ENCODE data around the gene PRDX5. TPM values are rescaled to one million over a fixed set of nuclear protein-coding genes. Genes with fewer than 3 reads are reported as not detected.

The PRDX5 gene
- total RNA-seq, 1 experiment from 2014 or later: 274 TPM

- CTCF ChIA-PET: interaction anchor here (0.5 to 9.9 kb wide), 8 partner anchors 12 to 139 kb away, joined by 3 to 96 read pairs (median 4); partner anchors contain the start of gene CATSPERZ
- peak; percentile 94 for DNase-seq (ENCODE audit: unreplicated experiment)
- H3K27me3 Mint-ChIP-seq (ENCODE audit: insufficient read depth, unreplicated experiment): no peaks in the 10 kb centered on the region
- peak within 1 kb of the TSS; percentile 84 for H3K27ac Mint-ChIP-seq (ENCODE audit: low read depth, unreplicated experiment)
- BruUV-seq (replicated peaks): TSS peak; percentile 61
- no peaks in the 10 kb centered on the region for H3K9me3 Mint-ChIP-seq (ENCODE audit: unreplicated experiment)
- H3K36me3 Mint-ChIP-seq (ENCODE audit: insufficient read depth, unreplicated experiment): peaks cover 39% of the 10 kb centered on the region
- peak within 1 kb of the TSS; percentile 76 for H3K4me3 Mint-ChIP-seq (ENCODE audit: unreplicated experiment)
- peaks cover 10% of the 10 kb centered on the region for H3K4me1 Mint-ChIP-seq (ENCODE audit: insufficient read depth, unreplicated experiment)
- POLR2A ChIA-PET: interaction anchor here (0.5 to 8.2 kb wide), 17 partner anchors 8 to 493 kb away, joined by 3 to 125 read pairs (median 5); partner anchors contain the start of genes CATSPERZ, ESRRA, FKBP2 and NUDT22
- intact Hi-C loops (cut with micrococcal nuclease): no loop called here
- TF ChIP-seq CTCF (IDR thresholded peaks at IDR 0.05; ENCODE audit: unreplicated experiment): no peak
These were observed 33.6 kb upstream of the PRDX5 start, which contains the start of gene BAD for GRCh38 chr11:64284048-64284961. BAD (minus strand) TSS chr11:64284665; CDS start chr11:64284368, 297 bp downstream.

GRCh38 chr11:64284962-64285884 lies 32.7 kb upstream of the PRDX5 start, which contains the start of gene GPR137:
GPR137 (plus strand) TSS chr11:64285848; CDS start chr11:64286525, 677 bp downstream.
- Mint-ChIP-seq H3K9me3 (ENCODE audit: unreplicated experiment) (no peaks in the 10 kb centered on the region), H3K4me1 (ENCODE audit: insufficient read depth, unreplicated experiment) (peaks cover 10% of the 10 kb centered on the region), H3K36me3 (ENCODE audit: insufficient read depth, unreplicated experiment) (peaks cover 32% of the 10 kb centered on the region), H3K27me3 (ENCODE audit: insufficient read depth, unreplicated experiment) (no peaks in the 10 kb centered on the region), H3K4me3 (ENCODE audit: unreplicated experiment) (peak within 1 kb of the TSS; percentile 76), H3K27ac (ENCODE audit: low read depth, unreplicated experiment) (peak within 1 kb of the TSS; percentile 84)
- TSS peak; percentile 77 for BruUV-seq (replicated peaks)
- DNase-seq (ENCODE audit: unreplicated experiment): peak; percentile 65
- intact Hi-C loops (cut with micrococcal nuclease): loop anchor here (5.0 kb wide), 2 partner anchors 33 to 98 kb away; partner anchors contain the start of genes PLCB3 and STIP1
- CTCF ChIA-PET: interaction anchor here (0.5 to 9.9 kb wide), 4 partner anchors 13 to 138 kb away, joined by 3 to 96 read pairs (median 4); partner anchors contain the start of gene CATSPERZ
- TF ChIP-seq CTCF (IDR thresholded peaks at IDR 0.05; ENCODE audit: unreplicated experiment): no peak
- POLR2A ChIA-PET: interaction anchor here (0.5 to 8.2 kb wide), 19 partner anchors 8 to 492 kb away, joined by 3 to 125 read pairs (median 4); partner anchors contain the start of genes CATSPERZ, ESRRA, FKBP2 and NUDT22

GRCh38 chr11:64285885-64286800 lies 31.8 kb upstream of the PRDX5 start:
- intact Hi-C loops (cut with micrococcal nuclease): loop anchor here (1.0 to 5.0 kb wide), 4 partner anchors 19 to 99 kb away; partner anchors contain the start of genes ESRRA, PLCB3 and STIP1
- peak; percentile 42 for DNase-seq (ENCODE audit: unreplicated experiment)

More at GRCh38 chr11:64285885-64286800, 31.8 kb upstream of the PRDX5 start:
- Mint-ChIP-seq H3K4me3 (ENCODE audit: unreplicated experiment) (peak overlapping the region; percentile 76), H3K4me1 (ENCODE audit: insufficient read depth, unreplicated experiment) (peaks cover 15% of the 10 kb centered on the region), H3K9me3 (ENCODE audit: unreplicated experiment) (no peaks in the 10 kb centered on the region), H3K36me3 (ENCODE audit: insufficient read depth, unreplicated experiment) (peaks cover 29% of the 10 kb centered on the region), H3K27me3 (ENCODE audit: insufficient read depth, unreplicated experiment) (peaks cover 9% of the 10 kb centered on the region), H3K27ac (ENCODE audit: low read depth, unreplicated experiment) (peak overlapping the region; percentile 84)
- ChIA-PET CTCF (interaction anchor here (0.6 to 9.9 kb wide), 3 partner anchors 14 to 22 kb away, joined by 3 to 96 read pairs (median 5); partner anchors contain the start of gene CATSPERZ), POLR2A (interaction anchor here (0.9 to 8.2 kb wide), 8 partner anchors 9 to 100 kb away, joined by 3 to 125 read pairs (median 8); partner anchors contain the start of genes CATSPERZ, PLCB3, PRDX5 and STIP1)
- no TSS peak for BruUV-seq (replicated peaks)
- peak; percentile 21 for TF ChIP-seq CTCF (IDR thresholded peaks at IDR 0.05; ENCODE audit: unreplicated experiment)

Measured in MCF 10A (cell line).